Measurements from ENCODE around the gene ADGRL3. TPM values are rescaled to one million over a fixed set of nuclear protein-coding genes. Genes with fewer than 3 reads are reported as not detected.
"Not testable (repeated sequence)": the region's sequence is repeated elsewhere in the genome, so short reads cannot be mapped to it uniquely, and the experiment has no call there.

ADGRL3 gene
- polyA plus RNA-seq, 5 donors: 11.6 to 20.6 (median 19.9) TPM

- no peak for DNase-seq
Measured at GRCh38 chr4:61805227-61805626, 605.1 kb downstream of the ADGRL3 start.

DNA sequence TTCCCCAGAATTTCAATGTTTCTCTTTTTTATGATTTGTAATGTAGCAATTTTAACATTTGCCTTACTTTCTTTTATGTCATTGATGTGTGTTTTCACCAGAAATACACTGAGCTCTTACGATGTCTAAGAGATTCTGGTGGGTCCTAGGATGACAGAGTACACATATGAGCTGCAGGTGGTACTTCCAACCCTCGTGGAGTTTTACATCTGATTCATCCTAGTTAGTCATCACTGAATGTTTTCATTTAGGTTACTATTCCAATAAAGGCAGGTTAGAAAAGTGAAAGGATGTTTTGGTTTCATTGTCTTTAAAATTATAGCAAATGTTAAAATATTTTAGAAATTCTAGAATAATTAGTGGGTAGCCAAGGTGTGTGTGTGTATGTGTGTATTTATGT, 605.9 kb downstream of the ADGRL3 start:
- DNase-seq: no peak

- no peak for DNase-seq
Measured at GRCh38 chr4:61812171-61812570, 612.0 kb downstream of the ADGRL3 start.

DNA sequence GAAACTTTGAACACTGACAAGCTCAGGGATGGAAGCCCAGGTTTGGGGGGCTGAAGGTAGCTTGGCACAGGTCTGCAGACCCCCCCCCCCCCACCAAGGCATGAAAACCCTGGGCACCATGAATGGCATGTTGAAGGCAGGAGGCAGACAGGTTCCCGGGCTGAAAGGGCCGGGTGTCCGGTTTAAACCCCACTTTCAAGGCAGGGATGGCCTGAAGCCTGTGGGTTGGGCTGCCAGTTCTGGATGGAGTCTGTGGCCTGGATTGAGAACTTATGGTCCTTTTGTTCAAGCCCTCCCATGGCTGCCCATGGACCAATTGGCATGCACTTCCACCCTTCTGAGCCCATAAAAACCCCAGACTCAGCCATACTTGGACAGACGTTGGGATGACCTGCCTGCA, 616.9 kb downstream of the ADGRL3 start:
- no peak for DNase-seq

DNA sequence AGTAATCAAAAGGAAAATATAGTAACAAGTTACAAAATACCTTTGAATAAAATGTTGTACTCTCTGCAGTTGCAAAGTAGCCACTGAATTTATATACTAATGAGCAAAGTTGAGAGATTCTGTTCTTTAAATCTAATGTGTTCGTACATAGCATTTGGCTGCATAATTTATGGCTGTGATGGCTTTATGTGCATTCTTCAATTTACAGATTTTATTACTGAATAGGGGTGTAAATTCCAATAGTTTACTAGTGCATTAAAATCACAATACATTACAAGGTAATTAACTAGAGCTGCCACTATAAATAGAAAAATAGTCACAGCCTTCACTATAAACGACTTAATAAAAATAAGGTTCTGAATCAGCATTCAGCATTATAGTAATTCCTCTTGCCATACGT, 620.0 kb downstream of the ADGRL3 start:
- no peak for DNase-seq

- no peak for DNase-seq
Measured at GRCh38 chr4:61824454-61824853, 624.3 kb downstream of the ADGRL3 start.

DNA sequence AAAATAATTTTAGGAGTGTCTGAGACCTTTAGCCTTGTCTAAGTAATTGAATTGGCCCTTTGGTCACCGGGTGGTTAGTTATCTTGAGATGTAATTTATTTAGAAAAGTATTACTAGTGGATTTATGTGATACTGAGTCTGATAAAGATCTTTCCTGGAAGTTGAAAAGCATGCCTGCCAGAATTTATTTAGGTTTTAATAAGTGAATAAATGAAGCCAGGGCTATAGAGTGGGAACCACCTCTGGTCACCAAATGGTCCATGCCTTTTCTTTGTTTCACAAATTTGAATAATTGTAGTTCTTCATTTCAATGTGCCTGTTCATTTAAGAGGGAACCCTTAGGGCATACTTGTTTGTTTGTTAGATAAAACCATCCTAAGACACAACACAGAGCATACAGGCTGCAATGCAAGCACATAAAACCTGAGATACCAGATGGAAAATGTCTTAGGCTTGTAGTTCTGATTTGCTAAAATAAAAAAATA, 627.8 kb downstream of the ADGRL3 start:
- DNase-seq: no peak

GRCh38 chr4:61828960-61829359, 628.8 kb downstream of the ADGRL3 start:
- no peak for DNase-seq

- no peak for DNase-seq
Measured at GRCh38 chr4:61831987-61832386, 631.9 kb downstream of the ADGRL3 start.

GRCh38 chr4:61837395-61837794, 637.3 kb downstream of the ADGRL3 start:
- no peak for DNase-seq

DNA sequence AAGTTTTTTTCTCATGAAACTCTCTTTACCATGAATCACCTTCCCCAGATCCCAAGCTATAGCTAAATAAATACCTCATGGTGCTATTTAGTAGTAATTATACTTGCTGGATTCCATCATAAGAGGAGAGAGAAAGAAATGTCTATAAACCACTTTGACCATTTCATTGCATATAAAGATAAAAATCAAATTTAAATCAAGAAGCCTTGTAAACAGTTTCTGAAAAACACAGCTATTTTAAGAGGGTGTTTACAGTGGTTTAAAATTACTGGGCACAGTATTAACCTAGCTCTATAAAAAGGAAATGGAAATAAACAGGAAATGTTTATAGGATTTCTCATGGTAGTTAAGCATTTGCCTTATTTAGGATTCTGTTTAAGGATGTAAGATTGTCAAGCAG, 637.9 kb downstream of the ADGRL3 start:
- no peak for DNase-seq

GRCh38 chr4:61841714-61842113, 641.6 kb downstream of the ADGRL3 start:
- peak; percentile 1 to 18 for DNase-seq

- no peak for DNase-seq
Measured at GRCh38 chr4:61851126-61851525, 651.0 kb downstream of the ADGRL3 start.

DNA sequence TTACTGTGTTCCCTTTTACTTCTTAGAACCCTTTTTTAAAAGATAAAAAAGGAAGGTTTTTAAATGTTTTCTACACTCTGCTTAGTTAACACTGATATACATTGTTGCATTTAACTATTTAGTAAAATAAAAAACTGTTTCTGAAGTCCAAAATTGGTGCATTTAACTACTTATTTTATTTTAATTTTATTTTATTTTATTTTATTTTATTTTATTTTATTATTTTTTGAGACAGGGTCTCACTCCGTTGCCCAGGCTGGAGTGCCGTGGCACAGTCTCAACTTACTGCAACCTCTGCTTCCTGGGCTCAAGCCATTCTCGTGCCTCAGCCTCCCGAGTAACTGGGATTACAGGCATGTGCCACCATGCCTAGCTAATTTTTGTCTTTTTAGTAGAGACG, 652.0 kb downstream of the ADGRL3 start:
- not testable (repeated sequence) for DNase-seq

- no peak for DNase-seq
Measured at GRCh38 chr4:61853041-61853440, 652.9 kb downstream of the ADGRL3 start.

DNA sequence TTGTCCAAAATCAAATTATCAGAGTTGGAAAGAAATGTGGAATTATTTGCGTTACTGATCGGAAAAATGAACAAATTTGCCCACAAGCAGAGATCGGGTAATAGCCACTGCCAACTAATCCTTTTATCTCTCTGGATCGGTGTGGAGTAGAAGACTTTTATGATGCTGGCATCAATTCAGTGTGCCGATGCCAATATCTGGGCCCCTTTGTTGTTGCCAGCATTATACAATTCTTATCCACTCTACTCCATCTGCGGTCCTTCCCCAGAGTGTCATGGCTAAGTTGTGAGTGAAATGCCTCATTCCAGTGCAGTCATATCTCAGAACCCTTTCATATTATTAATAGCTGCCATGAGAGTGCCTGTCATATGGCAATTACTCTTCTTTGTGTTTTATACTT, 660.2 kb downstream of the ADGRL3 start:
- no peak for DNase-seq

GRCh38 chr4:61864286-61864685, 664.2 kb downstream of the ADGRL3 start:
- DNase-seq: no peak

GRCh38 chr4:61866378-61867030, 666.4 kb downstream of the ADGRL3 start:
- no peak for DNase-seq

DNA sequence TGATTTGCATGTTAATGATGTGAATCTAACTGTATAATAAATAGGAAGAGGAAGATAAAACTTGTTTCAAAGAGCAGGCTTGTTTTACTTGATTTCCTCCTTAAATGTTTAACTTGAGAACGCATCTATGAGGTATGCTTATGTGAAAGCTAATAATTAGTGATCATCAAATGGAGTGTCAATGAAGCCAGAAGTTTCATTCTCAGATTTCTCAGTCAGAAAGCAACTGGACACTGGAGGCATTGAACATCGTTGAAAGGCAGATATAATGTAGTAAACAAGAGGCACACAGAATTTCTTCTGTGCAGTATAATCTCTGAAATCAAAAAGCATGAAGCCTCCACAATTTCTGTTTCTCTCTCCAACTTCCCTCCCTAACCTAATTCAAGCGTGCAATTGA, 672.9 kb downstream of the ADGRL3 start:
- no peak for DNase-seq

DNA sequence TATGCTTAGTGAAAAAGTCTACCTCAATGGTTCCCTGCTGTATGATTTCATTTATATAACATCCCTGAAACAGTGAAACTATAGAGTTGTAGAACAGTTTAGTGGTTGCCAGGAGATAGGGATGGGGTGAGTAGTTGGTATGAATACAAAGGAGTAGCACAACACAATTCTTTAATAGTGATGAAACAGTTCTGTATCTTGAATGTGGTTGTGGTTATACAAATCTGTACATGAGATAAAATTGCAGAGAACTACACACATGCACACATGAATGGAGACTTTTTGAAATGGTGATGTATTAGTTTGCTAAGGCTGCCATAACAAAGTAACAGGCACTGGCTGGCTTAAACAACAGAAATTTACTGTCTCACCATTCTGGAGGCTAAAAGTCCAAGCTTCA, 677.1 kb downstream of the ADGRL3 start:
- DNase-seq: no peak

DNA sequence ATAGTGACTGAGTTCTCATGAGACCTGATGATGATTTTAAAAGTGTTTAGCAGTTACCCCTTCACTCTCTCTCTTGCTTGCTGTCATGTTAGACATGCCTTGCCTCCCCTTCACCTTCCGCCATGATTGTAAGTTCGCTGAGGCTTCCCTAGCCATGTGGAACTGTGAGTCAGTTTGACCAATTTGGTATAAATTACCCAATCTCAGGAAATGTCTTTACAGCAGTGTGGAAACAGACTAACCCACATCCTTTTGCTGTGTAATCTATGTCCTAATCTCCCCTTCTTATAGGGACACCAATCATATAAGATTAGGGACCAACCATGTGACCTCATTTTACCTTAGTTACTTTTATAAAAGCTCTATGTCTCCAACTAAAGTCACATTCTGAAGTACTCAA, 677.8 kb downstream of the ADGRL3 start:
- no peak for DNase-seq

DNA sequence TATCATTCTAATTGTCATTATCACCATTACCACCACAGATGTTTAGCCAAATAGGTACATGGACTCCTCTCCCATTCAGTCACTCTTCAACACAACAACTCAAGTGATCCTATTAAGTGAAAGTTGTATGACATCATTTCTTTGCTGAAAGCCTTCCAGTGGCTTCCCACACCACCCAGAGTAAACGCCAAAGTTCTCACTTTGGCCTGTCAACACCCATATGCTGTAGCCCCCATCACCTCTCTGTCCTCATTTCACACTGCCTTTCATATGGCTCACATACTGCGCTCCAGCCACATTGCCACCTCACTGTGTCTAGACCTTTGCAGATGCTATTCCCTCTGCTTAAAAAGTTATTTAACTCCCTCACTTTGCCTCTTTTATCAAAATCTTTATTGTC, 682.3 kb downstream of the ADGRL3 start:
- DNase-seq: no peak

GRCh38 chr4:61886131-61886530, 686.0 kb downstream of the ADGRL3 start:
- DNase-seq: no peak

GRCh38 chr4:61889117-61889516, 689.0 kb downstream of the ADGRL3 start:
- DNase-seq: no peak

All from right lung (tissue), 5 donors.